ENCODE results near the gene TSR3. TPM values are rescaled to one million over a fixed set of nuclear protein-coding genes. Genes with fewer than 3 reads are reported as not detected.
A peak's percentile ranks its signal among the peaks of the same experiment; 100 is the strongest.

TSR3 gene
- total RNA-seq = 42.1 to 43.7 TPM (median 42.7 TPM) in 3 replicates

DNA sequence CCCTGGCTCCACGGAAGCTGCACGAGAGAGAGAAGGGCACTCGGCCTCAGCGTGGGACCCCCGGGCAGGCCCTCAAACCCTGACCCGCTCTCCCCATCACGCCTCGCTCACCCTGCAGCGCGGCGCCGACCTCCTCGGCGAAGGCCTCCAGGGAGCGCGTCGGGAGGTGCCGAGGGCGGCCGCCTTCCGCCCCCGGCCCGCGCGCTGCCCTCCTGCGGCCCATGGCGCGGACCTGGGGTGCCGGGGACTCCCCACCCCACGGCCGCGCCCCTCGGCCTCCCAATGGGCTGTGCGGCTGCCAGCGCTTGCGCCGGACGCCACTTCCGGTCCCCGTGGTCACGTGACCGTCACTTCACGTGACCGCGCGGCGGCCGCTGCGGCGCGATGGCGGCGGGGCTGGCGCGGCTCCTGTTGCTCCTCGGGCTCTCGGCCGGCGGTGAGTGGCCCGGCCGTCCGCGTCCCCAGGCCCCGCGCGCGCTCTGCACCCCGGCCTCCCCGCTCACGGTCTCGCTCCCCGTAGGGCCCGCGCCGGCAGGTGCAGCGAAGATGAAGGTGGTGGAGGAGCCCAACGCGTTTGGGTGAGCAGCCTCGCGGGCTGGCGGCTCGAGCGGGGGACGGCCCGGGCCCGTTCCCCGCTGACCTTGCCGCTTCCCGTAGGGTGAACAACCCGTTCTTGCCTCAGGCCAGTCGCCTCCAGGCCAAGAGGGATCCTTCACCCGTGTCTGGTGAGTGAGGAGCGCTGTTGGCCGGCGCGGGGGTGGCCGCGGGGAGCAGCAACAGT, at the start of gene TSR3, which contains the start of gene GNPTG:
TSS of gene TSR3 (minus strand) at position 297 of the 781 bp plus-strand sequence. CDS start at position 223, 74 bp downstream.
TSS of gene GNPTG (plus strand) at position 350 of the 781 bp plus-strand sequence. CDS start at position 385, 35 bp downstream.
- Mint-ChIP-seq H3K27me3 (ENCODE audit: low read depth) (no peaks in the 10 kb centered on the region), H3K4me3 (peak within 1 kb of the TSS; percentile 81), H3K27ac (peak within 1 kb of the TSS; percentile 72), H3K4me1 (peaks cover 13% of the 10 kb centered on the region), H3K9me3 (no peaks in the 10 kb centered on the region), H3K36me3 (no peaks in the 10 kb centered on the region)
- TF ChIP-seq, protein P1, sequence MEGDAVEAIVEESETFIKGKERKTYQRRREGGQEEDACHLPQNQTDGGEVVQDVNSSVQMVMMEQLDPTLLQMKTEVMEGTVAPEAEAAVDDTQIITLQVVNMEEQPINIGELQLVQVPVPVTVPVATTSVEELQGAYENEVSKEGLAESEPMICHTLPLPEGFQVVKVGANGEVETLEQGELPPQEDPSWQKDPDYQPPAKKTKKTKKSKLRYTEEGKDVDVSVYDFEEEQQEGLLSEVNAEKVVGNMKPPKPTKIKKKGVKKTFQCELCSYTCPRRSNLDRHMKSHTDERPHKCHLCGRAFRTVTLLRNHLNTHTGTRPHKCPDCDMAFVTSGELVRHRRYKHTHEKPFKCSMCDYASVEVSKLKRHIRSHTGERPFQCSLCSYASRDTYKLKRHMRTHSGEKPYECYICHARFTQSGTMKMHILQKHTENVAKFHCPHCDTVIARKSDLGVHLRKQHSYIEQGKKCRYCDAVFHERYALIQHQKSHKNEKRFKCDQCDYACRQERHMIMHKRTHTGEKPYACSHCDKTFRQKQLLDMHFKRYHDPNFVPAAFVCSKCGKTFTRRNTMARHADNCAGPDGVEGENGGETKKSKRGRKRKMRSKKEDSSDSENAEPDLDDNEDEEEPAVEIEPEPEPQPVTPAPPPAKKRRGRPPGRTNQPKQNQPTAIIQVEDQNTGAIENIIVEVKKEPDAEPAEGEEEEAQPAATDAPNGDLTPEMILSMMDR (IDR thresholded peaks at IDR 0.05; ENCODE audit: unreplicated experiment) = no peak
- peak; percentile 83 to 88 for DNase-seq (ENCODE audit: low spot score in 2 of 2, unreplicated experiment in 2 of 2)

DNA sequence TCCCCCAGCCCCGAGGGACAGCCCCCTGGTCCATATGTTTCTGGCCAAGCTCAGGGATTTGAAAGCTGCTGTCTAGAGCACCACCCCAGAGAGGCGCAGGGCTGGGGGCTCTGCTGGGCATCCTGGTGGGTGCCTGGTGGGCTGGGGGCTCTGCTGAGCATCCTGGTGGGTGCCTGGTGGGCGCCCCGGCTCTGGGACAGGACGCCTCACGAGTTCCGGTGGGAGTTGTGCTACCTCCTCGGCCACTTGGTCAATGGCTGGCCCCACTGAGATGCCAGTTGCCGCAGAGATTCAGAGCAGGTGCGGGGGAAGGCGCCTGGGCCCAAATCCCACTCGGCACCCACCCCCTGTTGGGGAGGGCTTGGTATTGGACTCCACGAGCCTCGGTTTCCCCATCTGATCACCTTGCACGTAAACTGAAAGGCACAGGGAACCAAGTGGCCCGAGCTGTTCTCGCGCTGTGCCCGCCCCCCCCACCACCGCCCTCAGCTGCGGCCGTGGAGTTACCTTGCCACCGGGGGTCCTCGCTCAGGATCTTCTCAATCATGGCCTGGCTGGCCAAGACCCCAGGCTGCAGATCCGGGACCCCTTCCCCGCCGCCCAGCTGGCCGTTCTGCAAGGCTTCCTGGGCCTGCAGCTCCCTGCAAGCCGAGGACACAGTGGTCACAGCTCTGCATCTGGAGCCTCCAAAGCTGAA, 49.5 kb upstream of the TSR3 start:
- no peaks in the 10 kb centered on the region for H3K4me1 Mint-ChIP-seq
- no peaks in the 10 kb centered on the region for H3K9me3 Mint-ChIP-seq

DNA sequence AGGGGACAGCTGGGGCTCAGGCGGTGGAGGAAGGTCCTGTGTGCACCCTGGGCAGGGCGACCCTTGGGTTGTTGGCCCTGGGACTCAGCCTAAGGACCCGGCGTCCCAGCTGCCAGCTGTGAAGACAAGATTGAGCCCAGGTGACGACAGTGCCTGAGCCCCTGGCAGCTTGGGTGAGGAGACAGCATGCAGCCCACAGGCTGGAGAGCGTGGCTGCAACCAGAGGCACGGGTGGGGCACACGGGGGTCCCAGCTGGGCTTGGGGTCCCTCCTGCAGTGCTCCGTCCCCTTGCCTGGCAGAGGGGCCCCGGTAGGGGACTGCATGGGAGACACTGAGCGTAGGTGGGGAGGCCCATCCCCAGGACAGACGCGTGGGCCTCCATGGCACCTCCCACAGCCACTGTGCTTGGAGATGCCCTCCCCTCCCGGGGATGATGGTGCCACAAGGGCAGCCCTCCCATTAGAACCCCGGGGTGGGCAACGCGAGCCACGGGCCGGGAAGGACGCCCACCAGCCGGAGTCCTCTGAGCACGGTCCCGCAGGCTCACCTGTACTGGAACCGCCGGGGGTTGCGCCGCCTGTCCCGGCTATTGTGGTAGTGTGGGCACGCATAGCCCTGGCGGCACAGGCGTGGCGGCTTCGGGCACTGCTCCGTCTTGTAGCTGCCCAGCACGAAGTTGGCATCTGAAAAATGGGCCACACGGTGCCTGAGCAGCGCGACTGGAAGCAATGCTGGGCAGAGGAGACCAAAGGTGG, 47.3 kb upstream of the TSR3 start:
- no peaks in the 10 kb centered on the region for H3K4me1 Mint-ChIP-seq

More for the DNA sequence above, 49.5 kb upstream of the TSR3 start:
- TF ChIP-seq, protein P1 (IDR thresholded peaks at IDR 0.05; ENCODE audit: unreplicated experiment) = no peak
- no peaks in the 10 kb centered on the region for H3K27me3 Mint-ChIP-seq (ENCODE audit: low read depth)
- no peak for DNase-seq (ENCODE audit: low spot score in 2 of 2, unreplicated experiment in 2 of 2)
- no peak overlapping the region for H3K4me3 Mint-ChIP-seq
- peaks cover 15% of the 10 kb centered on the region for H3K36me3 Mint-ChIP-seq
- H3K27ac Mint-ChIP-seq = no peak overlapping the region

DNA sequence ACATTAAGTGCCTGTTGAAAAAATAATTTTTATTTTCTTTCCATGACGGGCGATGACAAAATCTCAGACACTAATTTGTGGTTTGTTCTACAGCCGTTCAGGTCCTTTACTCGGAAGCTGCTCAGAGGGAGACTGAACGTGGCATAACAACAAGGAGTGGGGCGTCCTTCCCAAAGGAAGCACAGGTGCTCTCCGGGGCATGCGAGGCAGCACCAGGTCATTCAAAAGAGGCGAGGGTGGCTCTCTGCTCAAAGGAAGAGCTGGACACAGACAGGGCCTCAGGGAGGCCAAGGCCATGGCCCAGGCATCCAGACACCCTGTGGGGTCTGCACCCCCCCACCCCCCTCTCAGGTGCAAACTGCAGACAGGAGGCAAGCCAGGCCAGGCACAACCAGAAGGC, 46.7 kb upstream of the TSR3 start:
- Mint-ChIP-seq H3K27me3 (ENCODE audit: low read depth) (no peaks in the 10 kb centered on the region), H3K27ac (no peak overlapping the region), H3K4me3 (no peak overlapping the region), H3K9me3 (no peaks in the 10 kb centered on the region), H3K4me1 (no peaks in the 10 kb centered on the region), H3K36me3 (peaks cover 15% of the 10 kb centered on the region)
- no peak for DNase-seq (ENCODE audit: low spot score in 2 of 2, unreplicated experiment in 2 of 2)
- TF ChIP-seq, protein P1 (IDR thresholded peaks at IDR 0.05; ENCODE audit: unreplicated experiment) = no peak

More for the DNA sequence above, 47.3 kb upstream of the TSR3 start:
- Mint-ChIP-seq H3K27me3 (ENCODE audit: low read depth) (no peaks in the 10 kb centered on the region), H3K27ac (no peak overlapping the region), H3K36me3 (peaks cover 15% of the 10 kb centered on the region), H3K9me3 (no peaks in the 10 kb centered on the region), H3K4me3 (no peak overlapping the region)
- DNase-seq (ENCODE audit: low spot score in 2 of 2, unreplicated experiment in 2 of 2) = no peak
- TF ChIP-seq, protein P1 (IDR thresholded peaks at IDR 0.05; ENCODE audit: unreplicated experiment) = no peak

DNA sequence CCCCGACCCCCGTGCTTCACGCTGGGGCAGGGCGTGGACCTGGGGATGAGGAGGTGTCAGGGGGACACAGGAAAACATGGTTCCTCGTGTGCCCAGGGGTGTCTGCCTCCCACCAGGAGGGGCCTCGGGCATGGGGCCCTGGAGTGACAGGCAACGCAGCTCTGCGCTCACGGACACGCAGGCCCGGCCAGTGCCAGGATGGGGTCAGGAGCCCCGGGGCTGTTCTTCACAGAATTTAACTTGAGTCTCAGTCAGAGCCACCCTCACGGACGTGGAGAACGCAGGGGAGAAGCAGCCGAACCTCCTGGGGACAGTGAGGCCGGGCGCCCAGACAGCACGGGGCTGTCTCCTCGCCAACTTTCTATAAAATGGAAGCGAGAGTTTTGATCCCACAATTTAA, 46.1 kb upstream of the TSR3 start:
- no peaks in the 10 kb centered on the region for H3K27me3 Mint-ChIP-seq (ENCODE audit: low read depth)
- DNase-seq (ENCODE audit: low spot score in 2 of 2, unreplicated experiment in 2 of 2) = no peak
- no peaks in the 10 kb centered on the region for H3K4me1 Mint-ChIP-seq
- peaks cover 18% of the 10 kb centered on the region for H3K36me3 Mint-ChIP-seq
- H3K9me3 Mint-ChIP-seq = no peaks in the 10 kb centered on the region
- TF ChIP-seq, protein P1 (IDR thresholded peaks at IDR 0.05; ENCODE audit: unreplicated experiment) = no peak
- no peak overlapping the region for H3K4me3 Mint-ChIP-seq
- H3K27ac Mint-ChIP-seq = no peak overlapping the region
